Measurements from ENCODE around the gene ZBTB22.
"Not testable (repeated sequence)": the region's sequence is repeated elsewhere in the genome, so short reads cannot be mapped to it uniquely, and the experiment has no call there.

Gene ZBTB22

DNA sequence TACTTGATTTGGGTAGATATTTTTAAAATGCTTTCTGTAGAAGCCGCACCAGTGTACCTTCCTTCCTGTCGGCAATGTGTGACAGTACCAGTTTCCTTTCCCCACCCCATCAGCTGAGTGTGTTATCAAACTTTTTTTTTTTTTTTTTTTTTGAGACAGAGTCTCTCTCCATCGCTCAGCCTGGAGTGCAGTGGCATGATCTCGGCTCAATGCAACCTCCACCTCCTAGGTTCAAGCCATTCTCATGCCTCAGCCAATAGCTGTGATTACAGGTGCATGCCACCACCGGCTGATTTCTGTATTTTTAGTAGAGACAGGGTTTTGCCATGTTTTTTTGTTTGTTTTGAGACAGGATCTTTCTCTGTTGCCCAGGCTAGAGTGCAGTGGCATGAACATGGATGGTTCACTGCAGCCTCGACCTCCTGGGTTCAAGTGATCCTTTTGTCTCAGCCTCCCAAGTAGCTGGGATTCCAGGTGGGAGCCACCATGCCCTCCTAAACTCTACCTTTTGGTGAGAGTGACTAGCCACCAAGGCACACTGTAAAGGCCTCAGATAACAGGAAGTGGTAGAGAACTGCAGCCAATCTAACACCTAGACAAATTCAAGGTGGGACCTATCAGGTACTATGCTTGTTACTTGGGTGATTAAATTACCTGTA is 26.5 kb upstream of the ZBTB22 start:
- H3K4me1 ChIP-seq (ENCODE audit: insufficient read depth, low read length, poor library complexity, severe bottlenecking) = peaks cover 16% of the 10 kb centered on the region

DNA sequence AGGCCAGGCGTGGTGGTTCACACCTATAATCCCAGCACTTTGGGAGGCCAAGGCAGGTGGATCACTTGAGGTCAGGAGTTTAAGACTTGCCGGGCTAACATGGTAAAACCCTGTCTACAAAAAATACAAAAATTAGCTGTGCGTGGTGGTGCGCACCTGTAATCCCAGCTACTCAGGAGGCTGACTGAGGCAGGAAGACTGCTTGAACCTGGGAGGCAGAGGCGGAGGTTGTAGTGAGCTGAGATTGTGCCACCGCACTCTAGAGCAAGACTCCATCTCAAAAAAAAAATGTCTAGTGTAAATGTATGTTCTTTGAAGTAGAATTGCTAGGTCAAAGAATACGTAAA is 26.0 kb upstream of the ZBTB22 start:
- not testable (repeated sequence) for H3K36me3 ChIP-seq (ENCODE audit: insufficient read depth, low read length); H2AFZ ChIP-seq (ENCODE audit: low read length); H3K79me2 ChIP-seq (ENCODE audit: insufficient read depth, low read length); H4K20me1 ChIP-seq (ENCODE audit: insufficient read depth, low read length, poor library complexity, severe bottlenecking); H3K9me3 ChIP-seq (ENCODE audit: insufficient read depth, low read depth, low read length); H3K9ac ChIP-seq (ENCODE audit: low read depth, low read length, poor library complexity, severe bottlenecking); H3F3A ChIP-seq (ENCODE audit: low read depth); H3K9me2 ChIP-seq (replicated peaks; ENCODE audit: low read depth, low read length)
- peaks cover 16% of the 10 kb centered on the region for H3K4me1 ChIP-seq (ENCODE audit: insufficient read depth, low read length, poor library complexity, severe bottlenecking)
- peaks cover 27% of the 10 kb centered on the region for H3K27me3 ChIP-seq (ENCODE audit: insufficient read depth, low read length, poor library complexity, severe bottlenecking)
- H3K4me2 ChIP-seq (ENCODE audit: low read depth, low read length, poor library complexity, severe bottlenecking) = peak overlapping the region; percentile 86
- peak overlapping the region; percentile 37 for H3K4me3 ChIP-seq (ENCODE audit: low read length, poor library complexity, severe bottlenecking)

More for the DNA sequence above, 26.5 kb upstream of the ZBTB22 start:
- H3F3A ChIP-seq (ENCODE audit: low read depth) = peaks cover 6% of the 10 kb centered on the region; the same call in 1 of the 2 replicates
- H4K20me1 ChIP-seq (ENCODE audit: insufficient read depth, low read length, poor library complexity, severe bottlenecking) = no peaks in the 10 kb centered on the region
- no peaks in the 10 kb centered on the region for H3K36me3 ChIP-seq (ENCODE audit: insufficient read depth, low read length)
- H3K9me3 ChIP-seq (ENCODE audit: insufficient read depth, low read depth, low read length) = no peaks in the 10 kb centered on the region
- H3K79me2 ChIP-seq (ENCODE audit: insufficient read depth, low read length) = no peaks in the 10 kb centered on the region
- TF ChIP-seq EZH2phosphoT487 (IDR thresholded peaks at IDR 0.05; ENCODE audit: borderline replicate concordance) (no peak), CTCF (conservative IDR thresholded peaks at IDR 0.05; ENCODE audit: low read length) (no peak)
- H3K27me3 ChIP-seq (ENCODE audit: insufficient read depth, low read length, poor library complexity, severe bottlenecking) = peaks cover 32% of the 10 kb centered on the region
- H3K4me3 ChIP-seq (ENCODE audit: low read length, poor library complexity, severe bottlenecking) = peak overlapping the region; percentile 64
- no peak overlapping the region for H3K9ac ChIP-seq (ENCODE audit: low read depth, low read length, poor library complexity, severe bottlenecking)
- no peak overlapping the region for H2AFZ ChIP-seq (ENCODE audit: low read length)
- no peaks in the 10 kb centered on the region for H3K9me2 ChIP-seq (replicated peaks; ENCODE audit: low read depth, low read length)
- H3K4me2 ChIP-seq (ENCODE audit: low read depth, low read length, poor library complexity, severe bottlenecking) = peak overlapping the region; percentile 86

- H2AFZ ChIP-seq (ENCODE audit: low read length) = no peak overlapping the region
- no peaks in the 10 kb centered on the region for H3K9me3 ChIP-seq (ENCODE audit: insufficient read depth, low read depth, low read length)
- TF ChIP-seq CTCF (conservative IDR thresholded peaks at IDR 0.05; ENCODE audit: low read length) (no peak), EZH2phosphoT487 (IDR thresholded peaks at IDR 0.05; ENCODE audit: borderline replicate concordance) (no peak)
- H3K79me2 ChIP-seq (ENCODE audit: insufficient read depth, low read length) = no peaks in the 10 kb centered on the region
- no peaks in the 10 kb centered on the region for H4K20me1 ChIP-seq (ENCODE audit: insufficient read depth, low read length, poor library complexity, severe bottlenecking)
- no peak overlapping the region for H3K4me2 ChIP-seq (ENCODE audit: low read depth, low read length, poor library complexity, severe bottlenecking)
- no peak overlapping the region for H3K4me3 ChIP-seq (ENCODE audit: low read length, poor library complexity, severe bottlenecking)
- H3K4me1 ChIP-seq (ENCODE audit: insufficient read depth, low read length, poor library complexity, severe bottlenecking) = peaks cover 7% of the 10 kb centered on the region
- H3F3A ChIP-seq (ENCODE audit: low read depth) = no peaks in the 10 kb centered on the region; the same call in 1 of the 2 replicates
- H3K36me3 ChIP-seq (ENCODE audit: insufficient read depth, low read length) = no peaks in the 10 kb centered on the region
- no peaks in the 10 kb centered on the region for H3K9me2 ChIP-seq (replicated peaks; ENCODE audit: low read depth, low read length)
- H3K27me3 ChIP-seq (ENCODE audit: insufficient read depth, low read length, poor library complexity, severe bottlenecking) = no peaks in the 10 kb centered on the region
- H3K9ac ChIP-seq (ENCODE audit: low read depth, low read length, poor library complexity, severe bottlenecking) = no peak overlapping the region
Measured at GRCh38 chr6:33339193-33339592, 21.6 kb upstream of the ZBTB22 start.

GRCh38 chr6:33336495-33336894 is 19.0 kb upstream of the ZBTB22 start:
- TF ChIP-seq CTCF (conservative IDR thresholded peaks at IDR 0.05; ENCODE audit: low read length) (no peak), EZH2phosphoT487 (IDR thresholded peaks at IDR 0.05; ENCODE audit: borderline replicate concordance) (no peak)
- Histone ChIP-seq H3K4me3 (ENCODE audit: low read length, poor library complexity, severe bottlenecking) (no peak overlapping the region), H3K4me2 (ENCODE audit: low read depth, low read length, poor library complexity, severe bottlenecking) (no peak overlapping the region), H3K9me3 (ENCODE audit: insufficient read depth, low read depth, low read length) (no peaks in the 10 kb centered on the region), H3K4me1 (ENCODE audit: insufficient read depth, low read length, poor library complexity, severe bottlenecking) (no peaks in the 10 kb centered on the region), H3K9me2 (replicated peaks; ENCODE audit: low read depth, low read length) (no peaks in the 10 kb centered on the region), H2AFZ (ENCODE audit: low read length) (no peak overlapping the region), H3K9ac (ENCODE audit: low read depth, low read length, poor library complexity, severe bottlenecking) (no peak overlapping the region), H3K27me3 (ENCODE audit: insufficient read depth, low read length, poor library complexity, severe bottlenecking) (no peaks in the 10 kb centered on the region), H3F3A (ENCODE audit: low read depth) (no peaks in the 10 kb centered on the region), H3K36me3 (ENCODE audit: insufficient read depth, low read length) (no peaks in the 10 kb centered on the region), H4K20me1 (ENCODE audit: insufficient read depth, low read length, poor library complexity, severe bottlenecking) (no peaks in the 10 kb centered on the region), H3K79me2 (ENCODE audit: insufficient read depth, low read length) (no peaks in the 10 kb centered on the region)

Measured in Loucy (cell line).